Large intestine (tissue), 3 donors: Measurements from ENCODE around the gene GPR153. TPM values are rescaled to one million over a fixed set of nuclear protein-coding genes. Genes with fewer than 3 reads are reported as not detected.

ENCODE experiments used
- DNase-seq, 2 donors: peaks; one replicate each; pipeline versions ENCODE4 v3.0.0 to v3.0.0-alpha.2; 2013
- H3K27ac ChIP-seq: one replicate; pipeline ENCODE4 v1.5.1; 2013; ENCODE audit warnings: low read length
- H3K27me3 ChIP-seq: 2 replicates; pipeline ENCODE4 v1.6.1; 2013; ENCODE audit warnings: low read length; ENCODE audit not compliant: control insufficient read depth, insufficient read depth
- H3K36me3 ChIP-seq: 2 replicates; pipeline ENCODE4 v1.6.1; 2013; ENCODE audit warnings: low read length; ENCODE audit not compliant: control insufficient read depth, insufficient read depth
- H3K4me1 ChIP-seq: one replicate; pipeline ENCODE4 v1.6.1; 2013; ENCODE audit warnings: low read length; ENCODE audit not compliant: control insufficient read depth, insufficient read depth
- H3K4me3 ChIP-seq: one replicate; pipeline ENCODE4 v1.5.1; 2013; ENCODE audit warnings: low read length
- H3K9me3 ChIP-seq: one replicate; pipeline ENCODE4 v1.6.1; 2013; ENCODE audit warnings: mild to moderate bottlenecking, low read depth, low read length, moderate library complexity; ENCODE audit not compliant: control insufficient read depth
- WGBS: methylation state at CpG from one replicate; pipeline ENCODE4 v1.1.5; 2013; ENCODE audit warnings: low lambda C conversion rate; ENCODE audit not compliant: insufficient coverage; 5-methylcytosine and 5-hydroxymethylcytosine counted together
- polyA plus RNA-seq: library from polyadenylated mRNA; unstranded; fragments of 120-200 nt; gene quantifications from one replicate; pipeline ENCODE4 v1.2.1, GENCODE V29; 2013

Gene GPR153
- polyA plus RNA-seq, 1 donor = 19.0 TPM

- no CpG with 5 or more reads among the region's 20 CpGs for WGBS
- peaks cover 3% of the 10 kb centered on the region for H3K9me3 ChIP-seq
- H3K36me3 ChIP-seq = no peaks in the 10 kb centered on the region
- peaks cover 30% of the 10 kb centered on the region for H3K4me1 ChIP-seq
- H3K27me3 ChIP-seq = peaks cover 69% of the 10 kb centered on the region
- DNase-seq = no peak
- H3K4me3 ChIP-seq = no peak overlapping the region
- no peak overlapping the region for H3K27ac ChIP-seq
Measured at GRCh38 chr1:6243053-6243834, 17.7 kb downstream of the GPR153 start.

GRCh38 chr1:6241887-6242740, 18.8 kb downstream of the GPR153 start:
- peaks cover 66% of the 10 kb centered on the region for H3K27me3 ChIP-seq
- peaks cover 30% of the 10 kb centered on the region for H3K4me1 ChIP-seq
- H3K4me3 ChIP-seq = no peak overlapping the region
- DNase-seq = peak in 1 of 2 donors; percentile 42
- H3K36me3 ChIP-seq = no peaks in the 10 kb centered on the region
- H3K9me3 ChIP-seq = peaks cover 3% of the 10 kb centered on the region
- no peak overlapping the region for H3K27ac ChIP-seq
- WGBS = no CpG with 5 or more reads among the region's 99 CpGs

- WGBS = no CpG with 5 or more reads among the region's 33 CpGs
- H3K27me3 ChIP-seq = peaks cover 62% of the 10 kb centered on the region
- H3K4me3 ChIP-seq = no peak overlapping the region
- H3K4me1 ChIP-seq = peaks cover 28% of the 10 kb centered on the region
- DNase-seq = no peak
- no peak overlapping the region for H3K27ac ChIP-seq
- peaks cover 7% of the 10 kb centered on the region for H3K9me3 ChIP-seq
- no peaks in the 10 kb centered on the region for H3K36me3 ChIP-seq
Measured at GRCh38 chr1:6241107-6241886, 19.6 kb downstream of the GPR153 start.

GRCh38 chr1:6239950-6240768, 20.7 kb downstream of the GPR153 start:
- peaks cover 51% of the 10 kb centered on the region for H3K27me3 ChIP-seq
- H3K9me3 ChIP-seq = peaks cover 7% of the 10 kb centered on the region
- H3K4me3 ChIP-seq = no peak overlapping the region
- DNase-seq = peak in 1 of 2 donors; percentile 77
- no CpG with 5 or more reads among the region's 17 CpGs for WGBS
- peaks cover 26% of the 10 kb centered on the region for H3K4me1 ChIP-seq
- H3K27ac ChIP-seq = peak overlapping the region; percentile 16
- no peaks in the 10 kb centered on the region for H3K36me3 ChIP-seq

- Histone ChIP-seq H3K27ac (no peak overlapping the region), H3K4me1 (peaks cover 34% of the 10 kb centered on the region), H3K9me3 (peaks cover 7% of the 10 kb centered on the region), H3K4me3 (no peak overlapping the region), H3K27me3 (peaks cover 45% of the 10 kb centered on the region), H3K36me3 (no peaks in the 10 kb centered on the region)
- no peak for DNase-seq
- no CpG with 5 or more reads among the region's 7 CpGs for WGBS
Measured at GRCh38 chr1:6239213-6239752, 21.6 kb downstream of the GPR153 start.

GRCh38 chr1:6237093-6237492, 23.8 kb downstream of the GPR153 start:
- H3K27ac ChIP-seq = no peak overlapping the region
- H3K36me3 ChIP-seq = peaks cover 13% of the 10 kb centered on the region

GRCh38 chr1:6235296-6235677, 25.6 kb downstream of the GPR153 start:
- H3K9me3 ChIP-seq = peaks cover 4% of the 10 kb centered on the region
- no CpG with 5 or more reads among the region's 30 CpGs for WGBS
- peaks cover 26% of the 10 kb centered on the region for H3K4me1 ChIP-seq
- peaks cover 8% of the 10 kb centered on the region for H3K27me3 ChIP-seq
- peak in 1 of 2 donors; percentile 73 for DNase-seq
- peak overlapping the region; percentile 44 for H3K4me3 ChIP-seq
- H3K36me3 ChIP-seq = peaks cover 25% of the 10 kb centered on the region
- peak overlapping the region; percentile 31 for H3K27ac ChIP-seq

More at GRCh38 chr1:6237093-6237492, 23.8 kb downstream of the GPR153 start:
- Histone ChIP-seq H3K9me3 (peaks cover 4% of the 10 kb centered on the region), H3K27me3 (peaks cover 26% of the 10 kb centered on the region), H3K4me1 (peaks cover 37% of the 10 kb centered on the region), H3K4me3 (no peak overlapping the region)
- no peak for DNase-seq
- WGBS = 67% methylated on average over 1 of the region's 4 CpGs

GRCh38 chr1:6234502-6235295, 26.2 kb downstream of the GPR153 start:
- Histone ChIP-seq H3K4me3 (peak overlapping the region; percentile 44), H3K27ac (peak overlapping the region; percentile 31), H3K9me3 (peaks cover 4% of the 10 kb centered on the region), H3K36me3 (peaks cover 31% of the 10 kb centered on the region), H3K27me3 (peaks cover 3% of the 10 kb centered on the region), H3K4me1 (peaks cover 21% of the 10 kb centered on the region)
- no CpG with 5 or more reads among the region's 20 CpGs for WGBS
- DNase-seq = no peak

GRCh38 chr1:6233376-6233775, 27.5 kb downstream of the GPR153 start:
- no CpG with 5 or more reads among the region's 1 CpG for WGBS
- H3K9me3 ChIP-seq = peaks cover 4% of the 10 kb centered on the region
- DNase-seq = no peak
- no peak overlapping the region for H3K27ac ChIP-seq
- peaks cover 14% of the 10 kb centered on the region for H3K4me1 ChIP-seq
- no peaks in the 10 kb centered on the region for H3K27me3 ChIP-seq
- H3K4me3 ChIP-seq = no peak overlapping the region
- H3K36me3 ChIP-seq = peaks cover 35% of the 10 kb centered on the region
